Kidney tubule cell (primary cell): ENCODE data around the gene B3GALNT1.

Source experiments
- DNase-seq: peaks from one replicate; pipeline ENCODE4 v3.0.0-alpha.2; 2018; ENCODE audit warnings: low spot score

Gene B3GALNT1, protein sequence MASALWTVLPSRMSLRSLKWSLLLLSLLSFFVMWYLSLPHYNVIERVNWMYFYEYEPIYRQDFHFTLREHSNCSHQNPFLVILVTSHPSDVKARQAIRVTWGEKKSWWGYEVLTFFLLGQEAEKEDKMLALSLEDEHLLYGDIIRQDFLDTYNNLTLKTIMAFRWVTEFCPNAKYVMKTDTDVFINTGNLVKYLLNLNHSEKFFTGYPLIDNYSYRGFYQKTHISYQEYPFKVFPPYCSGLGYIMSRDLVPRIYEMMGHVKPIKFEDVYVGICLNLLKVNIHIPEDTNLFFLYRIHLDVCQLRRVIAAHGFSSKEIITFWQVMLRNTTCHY

DNA sequence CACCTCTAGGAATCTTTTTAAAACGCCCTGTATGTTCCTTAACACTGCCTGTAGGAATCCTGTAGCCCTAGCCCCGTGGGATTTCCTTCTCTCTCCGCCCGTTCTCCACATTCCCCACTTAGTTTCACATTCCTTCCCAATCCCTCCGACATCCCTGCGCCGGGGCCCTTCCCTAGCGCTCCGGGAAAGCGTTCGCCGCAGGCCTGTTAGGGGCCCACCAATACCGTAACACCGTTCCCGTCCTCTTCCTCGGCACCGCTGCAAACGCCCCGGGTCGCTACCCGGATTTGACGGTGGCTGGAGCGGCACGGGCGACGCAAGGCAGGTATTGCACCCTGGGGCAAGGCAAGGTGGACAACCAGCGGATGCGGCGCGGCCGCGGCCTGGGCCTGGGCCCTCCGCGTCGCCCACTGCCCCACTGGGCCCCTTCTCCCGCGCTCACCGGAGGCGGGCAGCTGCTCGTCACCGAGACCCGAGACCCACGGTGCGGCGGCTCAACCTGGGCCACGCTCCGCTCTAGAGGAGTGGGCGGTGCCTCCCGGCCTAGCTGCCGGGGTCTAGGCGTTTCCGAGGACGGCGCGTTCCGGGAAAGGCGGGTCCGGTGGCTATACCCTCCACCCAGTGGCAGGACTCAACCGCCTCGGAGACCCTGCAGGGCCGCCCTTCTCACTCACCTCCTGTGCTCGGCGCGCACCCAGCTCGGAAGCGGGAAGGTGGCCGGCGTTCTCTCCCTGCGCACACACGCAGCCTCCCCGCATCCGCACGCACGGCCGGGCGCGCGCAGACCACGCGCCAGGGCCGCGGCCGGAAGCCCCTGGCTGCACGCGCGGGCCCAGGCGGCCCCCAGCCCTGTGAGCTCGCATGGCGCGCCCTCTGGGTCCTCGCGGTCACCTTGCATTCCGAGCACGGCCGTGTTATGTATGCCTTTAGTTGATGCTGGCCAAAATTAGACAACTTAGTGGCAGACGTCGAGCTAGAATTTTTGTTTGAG, at the start of gene B3GALNT1:
B3GALNT1 (minus strand) TSS at position 789 of the 991 bp plus-strand sequence. CDS start 18,595 bp downstream, outside the sequence.
- peak; percentile 71 for DNase-seq

DNA sequence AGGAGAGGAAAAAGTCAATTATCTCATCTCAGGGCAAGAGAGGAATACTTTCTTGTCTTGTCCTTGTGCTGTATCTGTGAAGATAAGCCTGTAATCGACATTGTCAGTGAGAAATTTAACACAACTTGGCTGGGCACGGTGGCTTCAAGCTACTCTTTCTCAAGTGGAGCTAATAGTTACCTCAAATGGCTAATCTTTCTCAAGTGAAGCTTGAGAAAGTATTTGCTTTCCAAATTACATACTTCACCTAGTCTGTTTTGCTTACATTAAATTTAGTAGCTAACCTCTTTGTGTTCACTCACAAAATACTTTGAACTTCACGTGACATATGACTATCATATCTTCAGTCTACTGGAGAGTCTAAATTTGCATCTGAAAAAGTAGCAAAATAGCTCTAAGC, 48.3 kb upstream of the B3GALNT1 start:
- no peak for DNase-seq

DNA sequence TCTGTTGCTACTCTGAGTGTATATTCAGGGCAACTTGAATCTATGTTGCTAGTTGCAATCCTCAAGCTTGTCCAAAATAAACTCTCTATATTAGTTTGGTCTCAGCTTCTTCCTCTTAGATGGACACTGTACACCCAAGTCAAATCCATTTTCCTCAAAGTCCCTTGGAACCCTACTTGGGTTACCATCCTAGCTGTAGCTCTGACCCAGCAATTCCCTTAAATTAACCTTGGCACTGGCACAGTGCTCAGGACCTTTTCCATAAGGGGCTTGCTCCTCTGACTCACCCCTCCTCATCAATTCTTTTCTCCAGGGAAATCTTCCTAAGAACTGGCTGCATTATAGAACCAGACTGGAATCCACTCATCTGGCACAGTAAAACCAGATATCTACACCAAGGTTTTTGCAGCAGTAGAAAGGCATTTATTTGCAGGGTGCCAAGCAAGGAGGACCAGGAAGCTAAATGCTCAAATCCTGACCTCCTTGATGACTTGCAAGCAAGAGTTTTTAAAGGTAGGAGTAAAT, 44.9 kb upstream of the B3GALNT1 start:
- DNase-seq, result no peak

DNA sequence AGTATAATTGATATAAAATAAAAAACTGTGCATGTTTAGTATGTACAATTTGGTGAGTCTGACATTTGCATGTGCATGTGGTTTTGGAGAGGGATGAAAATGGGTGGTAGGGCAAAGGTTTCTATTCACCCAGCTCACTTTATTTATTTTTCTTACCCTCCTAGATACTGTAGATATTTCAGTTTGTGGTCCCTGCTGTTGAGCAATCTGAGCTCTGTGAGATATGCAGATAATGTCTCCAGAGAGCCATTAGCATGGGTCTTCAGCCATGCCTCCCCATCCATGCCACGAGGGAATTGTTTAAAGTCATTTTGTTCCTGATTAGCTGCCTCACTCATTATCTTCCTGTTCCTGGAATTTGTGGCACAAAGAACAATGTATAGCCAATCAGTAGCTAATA, 44.4 kb upstream of the B3GALNT1 start:
- DNase-seq, result no peak

DNA sequence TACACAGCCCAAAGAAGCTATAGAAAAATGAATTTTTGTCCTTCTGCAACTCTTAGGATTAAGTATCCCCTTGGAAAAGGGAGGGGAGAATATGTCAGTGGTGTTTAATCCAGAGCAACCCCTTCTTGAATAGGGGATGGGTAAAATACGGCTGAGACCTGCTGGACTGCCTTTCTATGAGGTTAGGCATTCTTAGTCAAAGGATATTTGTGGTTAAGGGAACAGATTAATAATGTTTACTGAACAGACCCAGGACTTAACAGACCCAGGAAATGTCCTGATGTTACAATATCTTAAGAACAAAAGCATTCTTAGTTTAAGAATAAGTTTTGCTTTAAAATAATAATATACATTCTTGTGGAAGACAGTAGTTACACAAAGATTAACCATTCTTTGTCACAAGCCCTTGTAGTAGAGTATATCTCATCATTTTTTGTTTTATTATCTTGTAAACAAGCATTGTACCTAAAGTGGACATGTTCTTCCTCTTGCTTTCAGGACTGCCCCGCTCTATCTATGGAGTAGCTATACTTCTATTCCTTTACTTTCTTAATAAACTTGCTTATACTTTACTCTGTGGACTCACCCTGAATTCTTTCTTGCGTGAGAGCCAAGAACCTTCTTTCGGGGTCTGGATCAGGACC, 43.8 kb upstream of the B3GALNT1 start:
- peak; percentile 6 for DNase-seq

DNA sequence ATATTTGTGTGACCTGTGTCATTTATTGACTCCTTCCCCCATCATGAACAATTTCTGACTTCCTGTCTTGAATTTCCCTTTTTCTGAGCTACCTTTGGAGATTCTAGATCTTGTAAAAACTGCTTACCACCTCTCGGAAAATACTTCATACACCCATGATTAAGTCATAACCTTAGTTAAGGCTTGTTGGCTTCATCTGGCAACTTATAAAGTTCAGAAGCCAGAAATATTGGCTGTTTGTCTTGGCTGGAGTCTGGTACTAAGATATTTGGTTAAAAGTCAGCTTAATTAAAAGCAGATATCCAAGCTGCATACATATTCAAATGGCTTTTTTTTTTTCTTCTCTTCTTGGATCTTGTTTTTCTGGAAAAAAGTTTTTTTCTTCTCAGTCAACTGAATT, 37.3 kb upstream of the B3GALNT1 start:
- no peak for DNase-seq

DNA sequence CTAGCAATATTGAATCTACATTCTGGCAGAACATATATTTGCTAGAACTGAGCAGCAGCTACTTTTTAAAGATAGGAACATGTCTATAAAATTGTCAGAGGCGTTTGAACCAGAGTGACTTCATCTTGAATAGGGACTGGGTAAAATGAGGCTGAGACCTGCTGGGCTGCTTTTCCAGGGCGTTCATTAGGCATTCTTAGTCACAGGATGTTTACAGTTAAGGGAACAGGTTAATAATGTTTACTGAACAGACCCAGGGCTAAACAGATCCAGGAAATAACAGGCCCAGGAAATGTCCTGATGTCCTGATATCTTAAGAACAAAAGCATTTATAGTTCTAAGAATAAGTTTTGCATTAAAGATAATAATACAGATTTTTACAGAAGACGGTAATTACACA, 34.5 kb upstream of the B3GALNT1 start:
- DNase-seq, result no peak

DNA sequence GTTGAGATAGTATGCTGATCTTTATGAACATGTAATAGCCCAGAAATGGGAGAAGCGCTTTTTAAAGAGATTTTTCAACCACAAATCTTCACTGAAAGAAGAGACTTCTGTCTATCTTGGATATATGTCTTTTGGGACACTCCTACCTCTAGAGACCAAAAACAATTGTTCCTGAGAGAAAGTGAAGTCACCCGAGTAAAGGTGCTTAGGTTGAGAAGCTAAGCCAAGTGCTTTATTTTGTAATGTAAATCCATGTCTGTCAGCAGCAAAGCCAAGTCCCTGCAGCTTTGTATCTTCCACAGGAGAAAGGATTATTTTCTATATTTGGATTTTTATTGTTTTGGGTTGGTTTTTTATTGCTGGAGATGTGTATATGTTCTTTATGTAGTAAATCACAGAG, 32.1 kb upstream of the B3GALNT1 start:
- no peak for DNase-seq

DNA sequence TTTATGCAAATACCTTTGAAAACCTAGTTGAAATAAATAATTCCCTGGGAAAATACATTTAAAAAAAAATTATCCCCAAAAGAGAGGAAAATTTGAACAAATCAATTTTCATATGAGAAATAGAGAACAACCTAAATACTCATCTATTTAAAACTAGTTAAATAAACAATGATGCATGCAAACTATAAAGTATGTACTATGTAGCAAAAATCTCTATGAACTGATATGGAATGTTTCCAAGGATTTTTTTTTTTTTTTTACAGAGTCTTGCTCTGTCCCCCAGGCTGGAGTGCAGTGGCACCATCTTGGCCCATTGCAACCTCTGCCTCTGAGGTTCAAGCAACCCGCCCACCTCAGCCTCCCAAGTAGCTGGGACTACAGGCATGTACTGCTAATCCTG, 27.2 kb upstream of the B3GALNT1 start:
- DNase-seq, result no peak

DNA sequence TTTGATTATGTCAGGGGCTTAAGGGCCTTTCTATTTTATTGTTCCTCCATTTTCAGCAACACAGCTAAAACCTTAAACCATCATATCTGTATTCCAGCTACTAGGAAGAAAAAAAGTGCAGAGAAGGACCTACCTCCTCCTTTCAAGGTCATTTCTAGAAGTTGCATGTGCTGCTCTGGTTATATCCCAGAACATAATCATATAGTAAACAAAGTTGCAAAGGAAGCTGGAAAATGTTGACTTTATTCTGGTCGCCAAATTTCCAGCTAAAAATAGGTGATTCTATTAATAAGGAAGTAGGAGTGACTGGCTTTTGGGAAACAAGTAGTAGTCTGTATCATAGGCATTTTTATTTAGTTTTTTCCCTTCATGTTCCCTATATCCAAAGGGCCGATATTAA, 21.3 kb upstream of the B3GALNT1 start:
- no peak for DNase-seq

DNA sequence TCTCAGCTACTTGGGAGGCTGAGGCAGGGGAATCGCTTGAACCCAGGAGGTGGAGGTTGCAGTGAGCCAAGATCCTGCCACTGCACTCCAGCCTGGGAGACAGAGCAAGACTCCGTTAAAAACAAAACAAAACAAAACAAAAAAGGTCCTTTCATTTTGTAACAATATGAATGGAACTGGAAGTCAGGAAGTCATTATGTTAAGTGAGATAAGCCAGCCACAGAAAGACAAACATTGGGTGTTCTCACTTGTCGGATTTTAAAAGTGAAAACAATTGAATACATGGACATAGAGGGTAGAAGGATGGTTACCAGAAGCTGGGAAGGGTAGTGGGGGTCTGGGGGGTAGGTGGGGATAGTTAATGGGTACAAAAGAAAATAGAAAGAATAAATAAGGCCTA, 12.5 kb upstream of the B3GALNT1 start:
- no peak for DNase-seq

DNA sequence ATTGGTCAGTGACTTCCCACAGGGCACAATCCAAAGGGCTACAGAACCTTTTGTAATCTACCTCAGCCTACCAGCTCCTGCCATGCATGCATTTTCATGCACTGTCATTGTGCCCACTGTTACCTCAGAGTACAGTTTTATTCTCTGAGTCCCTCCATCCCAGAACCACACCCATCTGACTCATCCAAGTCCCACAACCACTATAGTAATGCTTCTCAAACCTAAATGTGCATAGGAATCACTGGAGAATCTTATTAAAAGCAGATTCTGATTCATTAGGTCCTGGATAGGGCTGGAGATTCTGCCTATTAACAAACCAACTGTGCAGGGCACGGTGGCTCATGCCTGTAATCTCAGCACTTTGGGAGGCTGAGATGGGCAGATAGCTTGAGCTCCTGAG, 3.7 kb upstream of the B3GALNT1 start:
- peak; percentile 33 for DNase-seq

DNA sequence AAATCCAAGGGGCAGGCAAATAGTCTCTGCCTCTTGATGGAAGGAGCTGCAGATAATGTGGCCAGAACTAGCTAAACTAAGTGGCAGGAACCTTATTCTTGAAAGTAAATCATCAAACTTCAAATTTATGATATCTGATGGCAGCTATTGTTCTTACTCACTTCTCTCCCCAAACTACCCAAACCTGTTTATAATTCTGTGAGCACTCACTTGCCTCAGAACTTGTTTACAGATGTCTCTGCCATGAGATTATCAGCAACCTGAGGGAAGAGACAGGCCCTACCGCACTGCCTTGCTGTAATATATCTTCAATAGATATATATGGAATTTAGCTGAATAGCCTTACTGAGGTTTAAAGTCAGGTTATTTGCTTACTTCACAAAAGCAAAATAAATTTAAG, 2.2 kb upstream of the B3GALNT1 start:
- DNase-seq, result no peak

DNA sequence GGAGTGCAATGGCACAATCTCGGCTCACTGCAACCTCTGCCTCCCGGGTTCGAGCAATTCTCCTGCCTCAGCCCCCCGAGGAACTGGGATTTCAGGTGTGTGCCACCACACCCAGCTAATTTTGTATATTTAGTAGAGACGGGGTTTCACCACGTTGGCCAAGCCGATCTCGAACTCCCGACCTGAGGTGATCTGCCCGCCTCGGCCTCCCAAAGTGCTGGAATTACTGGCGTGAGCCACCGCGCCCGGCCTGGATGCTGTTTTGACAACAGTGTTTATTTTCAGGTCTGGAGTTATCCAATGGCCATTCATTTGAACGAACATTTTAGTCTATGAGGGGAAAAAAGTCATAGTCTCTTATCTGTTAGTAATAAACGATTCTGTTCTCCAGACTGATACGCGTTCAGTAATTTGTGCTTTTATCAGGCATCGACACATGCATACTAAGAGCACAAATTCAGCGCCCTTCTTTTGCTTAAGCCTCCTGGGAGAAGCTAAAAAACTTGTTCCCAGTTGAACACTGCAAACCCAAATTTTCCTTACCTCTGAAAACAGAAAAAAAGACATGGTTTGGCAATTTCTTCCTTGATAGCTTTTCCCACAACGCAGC, 1.3 kb downstream of the B3GALNT1 start:
- DNase-seq, result no peak

DNA sequence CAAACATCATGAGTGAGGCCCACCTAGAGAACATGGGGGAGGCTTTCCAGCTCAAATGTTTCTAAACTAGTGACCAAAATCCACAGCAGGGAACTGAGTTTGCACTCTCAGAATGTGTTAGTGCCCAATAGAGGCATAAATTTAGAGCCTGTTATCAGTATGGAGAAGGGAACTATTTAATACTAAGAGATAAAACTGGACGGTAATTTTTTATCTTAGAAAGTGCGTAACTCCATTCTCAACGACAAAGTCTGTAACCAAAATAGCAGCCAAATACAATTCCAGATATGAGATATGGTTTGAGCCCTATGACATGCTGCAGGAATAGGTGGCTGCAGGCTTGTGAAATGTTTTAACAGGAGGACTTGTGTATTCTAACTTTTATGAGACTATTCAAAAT, 3.5 kb downstream of the B3GALNT1 start:
- DNase-seq, result no peak

DNA sequence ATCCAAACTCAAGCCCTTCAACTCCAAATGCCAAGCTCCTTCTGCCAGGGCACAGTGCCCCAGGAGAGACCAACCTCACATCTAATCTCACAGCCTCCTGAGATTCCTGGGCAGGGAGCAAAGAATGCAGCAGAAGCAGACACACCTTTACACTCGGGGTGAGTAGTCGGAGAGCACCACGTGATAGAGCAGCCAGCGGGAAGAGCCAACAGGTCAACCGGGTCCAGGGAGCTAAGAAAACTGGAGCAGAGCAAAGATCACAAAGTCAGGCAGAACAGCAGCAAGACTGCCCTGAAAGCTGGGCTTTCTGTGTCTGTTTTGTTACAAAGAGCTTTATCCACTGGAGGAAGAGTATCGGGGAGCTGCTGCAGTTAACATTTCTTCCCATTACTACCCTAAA, 4.2 kb downstream of the B3GALNT1 start:
- DNase-seq, result peak; percentile 11

DNA sequence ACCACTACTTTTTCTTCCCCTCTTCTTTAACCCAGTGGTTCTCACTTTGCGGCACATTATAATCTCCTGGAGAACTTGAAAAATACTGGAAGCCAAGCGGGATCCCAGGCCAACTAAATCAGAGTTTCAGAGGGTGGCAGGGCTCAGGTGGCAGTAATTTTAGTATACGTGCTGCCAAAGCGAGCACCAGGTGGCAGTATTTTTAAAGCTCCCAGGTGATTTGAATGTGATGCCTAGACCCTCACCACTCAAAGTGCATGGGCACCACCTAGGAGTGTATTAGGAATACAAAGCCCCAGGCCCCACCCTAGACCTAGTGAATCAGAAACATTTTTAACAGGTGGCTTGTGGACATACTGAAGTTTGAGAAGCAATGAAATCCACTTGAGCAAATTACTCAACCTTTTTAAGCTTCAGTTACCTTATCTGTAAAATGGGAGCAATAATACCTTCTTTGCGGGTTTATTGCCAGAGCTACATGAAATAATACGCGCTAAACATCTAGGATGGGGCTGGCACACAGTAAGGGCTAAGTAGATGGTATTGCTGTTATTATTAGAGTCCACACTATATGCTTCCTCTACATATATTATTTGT, 8.3 kb downstream of the B3GALNT1 start:
- DNase-seq, result peak; percentile 22

DNA sequence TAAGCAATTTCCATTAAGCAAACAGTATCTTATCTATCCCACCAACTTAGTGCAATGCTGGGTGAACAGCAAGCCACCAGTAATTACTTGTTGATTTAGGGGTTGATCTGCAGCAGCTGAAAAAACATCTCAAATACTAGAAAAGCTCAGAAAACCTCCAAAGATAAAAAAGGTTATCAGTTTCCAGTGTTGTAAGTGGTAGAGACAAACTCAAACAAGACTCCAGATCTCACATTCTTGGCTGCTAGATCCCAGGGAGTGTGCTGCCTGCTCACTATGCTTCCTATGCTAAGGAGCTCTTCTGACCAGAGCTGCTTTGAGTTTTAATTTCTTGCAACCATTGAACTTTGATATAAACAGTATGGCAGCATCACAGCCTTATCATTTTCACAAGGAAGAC, 11.3 kb downstream of the B3GALNT1 start:
- DNase-seq, result no peak

DNA sequence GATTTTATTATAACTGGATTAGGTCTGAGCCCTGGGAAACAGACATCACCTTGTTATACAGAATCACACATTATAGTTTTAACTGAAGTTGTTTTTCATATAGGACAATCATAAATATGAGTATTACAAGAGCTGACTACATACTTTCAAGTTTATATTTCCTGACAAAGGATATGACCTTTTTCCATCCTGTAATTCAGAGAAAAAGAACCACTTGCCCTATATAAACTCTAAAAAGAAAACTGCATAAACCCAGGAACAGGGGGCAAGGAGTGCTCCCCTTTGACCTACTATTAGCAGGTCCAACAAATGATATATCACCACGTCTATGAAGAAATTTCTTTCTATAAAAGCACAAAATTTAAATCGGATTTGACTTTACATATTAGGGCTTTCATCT, 20.9 kb downstream of the B3GALNT1 start:
- DNase-seq, result no peak

DNA sequence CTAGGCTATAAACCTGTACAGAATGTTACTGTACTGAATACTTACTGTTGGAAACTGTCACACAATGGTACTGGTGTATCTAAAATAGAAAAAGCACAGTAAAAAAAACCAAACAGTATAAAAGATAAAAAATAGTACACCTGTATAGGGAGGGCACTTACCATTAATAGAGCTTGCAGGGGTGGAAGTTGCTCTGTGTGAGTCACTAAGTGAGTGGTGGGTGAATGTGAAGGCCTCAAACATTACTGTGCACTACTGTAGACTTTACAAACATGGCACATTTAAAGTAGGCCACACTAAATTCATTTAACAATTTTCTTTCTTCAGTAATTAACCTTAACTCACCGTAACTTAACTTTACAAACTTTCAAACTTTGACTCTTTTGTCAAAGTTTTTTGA, 22.0 kb downstream of the B3GALNT1 start:
- DNase-seq, result no peak

DNA sequence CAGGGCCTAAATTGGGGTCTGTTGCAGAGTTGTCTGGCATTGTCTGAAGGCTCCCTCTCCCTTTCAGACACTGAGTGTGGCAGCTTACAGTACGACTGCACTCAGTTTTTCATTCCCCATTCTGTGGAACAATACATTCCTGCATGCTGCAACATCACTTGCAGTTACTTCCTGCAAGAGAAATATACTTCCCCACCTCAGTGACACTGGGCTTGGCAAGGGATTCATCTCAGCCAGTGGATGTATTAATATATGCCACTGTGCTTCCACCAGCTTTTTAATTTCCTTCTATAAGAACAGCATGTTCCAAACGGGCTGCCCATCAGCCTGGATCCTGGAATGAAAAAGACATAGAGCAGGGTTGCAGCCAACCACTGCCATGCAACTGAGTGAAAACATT, 23.1 kb downstream of the B3GALNT1 start:
- no peak for DNase-seq

DNA sequence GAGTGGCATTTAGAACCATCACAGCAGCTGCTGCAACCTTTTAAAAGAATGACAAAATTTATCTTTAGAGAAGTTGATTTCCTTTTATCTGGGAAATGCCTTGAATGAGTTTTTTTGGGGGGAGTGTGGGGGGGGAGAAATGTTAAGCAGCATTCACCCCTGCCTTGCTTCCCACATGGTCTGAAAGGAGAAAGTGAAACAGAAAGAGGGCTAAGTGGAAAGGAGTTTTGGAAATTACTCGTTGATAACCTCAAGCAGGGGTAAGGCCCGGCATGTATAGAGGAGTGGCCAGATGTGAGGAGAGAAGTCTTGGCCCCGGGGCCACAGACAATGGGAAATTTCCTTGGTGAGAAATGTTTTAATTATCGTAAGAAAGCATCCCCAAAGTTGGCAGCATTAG, 23.5 kb downstream of the B3GALNT1 start:
- DNase-seq, result no peak
